ENCODE measurements around the gene ID1. TPM values are rescaled to one million over a fixed set of nuclear protein-coding genes. Genes with fewer than 3 reads are reported as not detected.
"Not testable (repeated sequence)": the region's sequence is repeated elsewhere in the genome, so short reads cannot be mapped to it uniquely, and the experiment has no call there.

ID1 gene
- total RNA-seq, 1 experiment from 2014 or later, result 35.7 TPM

GRCh38 chr20:31577194-31577593 lies 27.9 kb upstream of the ID1 start:
- H3K27ac Mint-ChIP-seq (ENCODE audit: low read depth, unreplicated experiment), result no peak overlapping the region
- intact Hi-C loops (cut with micrococcal nuclease), result no loop called here
- BruUV-seq (replicated peaks), result no TSS peak
- no peaks in the 10 kb centered on the region for H3K9me3 Mint-ChIP-seq (ENCODE audit: unreplicated experiment)
- H3K4me3 Mint-ChIP-seq (ENCODE audit: unreplicated experiment), result no peak overlapping the region
- DNase-seq (ENCODE audit: unreplicated experiment), result no peak
- H3K27me3 Mint-ChIP-seq (ENCODE audit: insufficient read depth, unreplicated experiment), result no peaks in the 10 kb centered on the region
- TF ChIP-seq, protein P1, sequence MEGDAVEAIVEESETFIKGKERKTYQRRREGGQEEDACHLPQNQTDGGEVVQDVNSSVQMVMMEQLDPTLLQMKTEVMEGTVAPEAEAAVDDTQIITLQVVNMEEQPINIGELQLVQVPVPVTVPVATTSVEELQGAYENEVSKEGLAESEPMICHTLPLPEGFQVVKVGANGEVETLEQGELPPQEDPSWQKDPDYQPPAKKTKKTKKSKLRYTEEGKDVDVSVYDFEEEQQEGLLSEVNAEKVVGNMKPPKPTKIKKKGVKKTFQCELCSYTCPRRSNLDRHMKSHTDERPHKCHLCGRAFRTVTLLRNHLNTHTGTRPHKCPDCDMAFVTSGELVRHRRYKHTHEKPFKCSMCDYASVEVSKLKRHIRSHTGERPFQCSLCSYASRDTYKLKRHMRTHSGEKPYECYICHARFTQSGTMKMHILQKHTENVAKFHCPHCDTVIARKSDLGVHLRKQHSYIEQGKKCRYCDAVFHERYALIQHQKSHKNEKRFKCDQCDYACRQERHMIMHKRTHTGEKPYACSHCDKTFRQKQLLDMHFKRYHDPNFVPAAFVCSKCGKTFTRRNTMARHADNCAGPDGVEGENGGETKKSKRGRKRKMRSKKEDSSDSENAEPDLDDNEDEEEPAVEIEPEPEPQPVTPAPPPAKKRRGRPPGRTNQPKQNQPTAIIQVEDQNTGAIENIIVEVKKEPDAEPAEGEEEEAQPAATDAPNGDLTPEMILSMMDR (IDR thresholded peaks at IDR 0.05; ENCODE audit: unreplicated experiment), result no peak
- CTCF ChIA-PET, result interaction anchor here (1.3 to 31.0 kb wide), 6 partner anchors 8 to 30 kb away, joined by 6 to 1902 read pairs (median 13); partner anchors contain the start of gene ID1
- peaks cover 15% of the 10 kb centered on the region for H3K36me3 Mint-ChIP-seq (ENCODE audit: insufficient read depth, unreplicated experiment)
- POLR2A ChIA-PET, result interaction anchor here (0.8 to 30.6 kb wide), 4 partner anchors 11 to 32 kb away, joined by 3 to 1321 read pairs (median 6); partner anchors contain the start of gene ID1
- H3K4me1 Mint-ChIP-seq (ENCODE audit: insufficient read depth, unreplicated experiment), result peaks cover 10% of the 10 kb centered on the region

DNA sequence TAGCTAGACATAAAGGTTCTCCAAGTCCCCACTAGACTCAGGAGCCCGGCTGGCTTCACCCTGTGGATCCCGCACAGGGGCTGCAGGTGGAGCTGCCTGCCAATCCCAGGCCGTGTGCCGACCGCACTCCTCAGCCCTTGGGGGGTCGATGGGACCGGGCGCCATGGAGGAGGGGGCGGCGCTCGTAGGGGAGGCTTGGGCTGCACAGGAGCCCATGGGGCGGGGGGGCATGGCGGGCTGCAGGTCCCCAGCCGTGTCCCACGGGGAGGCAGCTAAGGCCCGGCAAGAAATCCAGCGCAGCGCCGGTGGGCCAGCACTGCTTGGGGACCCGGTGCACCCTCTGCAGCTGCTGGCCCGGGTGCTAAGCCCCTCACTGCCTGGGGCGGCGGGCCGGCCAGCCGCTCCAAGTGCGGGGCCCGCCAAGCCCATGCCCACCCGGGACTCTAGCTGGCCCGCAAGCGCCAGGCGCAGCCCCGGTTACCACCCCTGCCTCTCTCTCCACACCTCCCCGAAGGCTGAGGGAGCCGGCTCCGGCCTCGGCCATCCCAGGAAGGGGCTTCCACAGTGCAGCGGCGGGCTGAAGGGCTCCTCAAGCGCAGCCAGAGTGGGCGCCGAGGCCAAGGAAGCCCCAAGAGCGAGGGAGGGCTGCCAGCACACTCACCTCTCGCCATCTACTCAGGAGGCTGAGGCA lies 26.5 kb upstream of the ID1 start:
- H3K27ac Mint-ChIP-seq (ENCODE audit: low read depth, unreplicated experiment), result no peak overlapping the region
- DNase-seq (ENCODE audit: unreplicated experiment), result no peak
- intact Hi-C loops (cut with micrococcal nuclease), result no loop called here
- TF ChIP-seq, protein P1 (IDR thresholded peaks at IDR 0.05; ENCODE audit: unreplicated experiment), result no peak
- H3K9me3 Mint-ChIP-seq (ENCODE audit: unreplicated experiment), result no peaks in the 10 kb centered on the region
- no TSS peak for BruUV-seq (replicated peaks)
- peaks cover 8% of the 10 kb centered on the region for H3K4me1 Mint-ChIP-seq (ENCODE audit: insufficient read depth, unreplicated experiment)
- POLR2A ChIA-PET, result interaction anchor here (1.4 to 30.6 kb wide), 3 partner anchors 12 to 31 kb away, joined by 7 to 1321 read pairs (median 10); partner anchors contain the start of gene ID1
- H3K36me3 Mint-ChIP-seq (ENCODE audit: insufficient read depth, unreplicated experiment), result peaks cover 6% of the 10 kb centered on the region
- H3K4me3 Mint-ChIP-seq (ENCODE audit: unreplicated experiment), result no peak overlapping the region
- CTCF ChIA-PET, result interaction anchor here (0.7 to 31.0 kb wide), 11 partner anchors 8 to 171 kb away, joined by 3 to 1902 read pairs (median 5); partner anchors contain the start of gene ID1
- no peaks in the 10 kb centered on the region for H3K27me3 Mint-ChIP-seq (ENCODE audit: insufficient read depth, unreplicated experiment)

GRCh38 chr20:31579245-31579644 lies 25.8 kb upstream of the ID1 start:
- H3K4me3 Mint-ChIP-seq (ENCODE audit: unreplicated experiment), result no peak overlapping the region
- intact Hi-C loops (cut with micrococcal nuclease), result no loop called here
- no TSS peak for BruUV-seq (replicated peaks)
- TF ChIP-seq, protein P1 (IDR thresholded peaks at IDR 0.05; ENCODE audit: unreplicated experiment), result no peak
- no peak overlapping the region for H3K27ac Mint-ChIP-seq (ENCODE audit: low read depth, unreplicated experiment)
- H3K4me1 Mint-ChIP-seq (ENCODE audit: insufficient read depth, unreplicated experiment), result peaks cover 1% of the 10 kb centered on the region
- H3K27me3 Mint-ChIP-seq (ENCODE audit: insufficient read depth, unreplicated experiment), result no peaks in the 10 kb centered on the region
- H3K9me3 Mint-ChIP-seq (ENCODE audit: unreplicated experiment), result no peaks in the 10 kb centered on the region
- ChIA-PET POLR2A (interaction anchor here (30.6 kb wide), 1 partner anchor 30 kb away, joined by 1321 read pairs; the partner anchor contains the start of gene ID1), CTCF (interaction anchor here (0.6 to 31.0 kb wide), 5 partner anchors 9 to 28 kb away, joined by 3 to 1902 read pairs (median 11); partner anchors contain the start of gene ID1)
- DNase-seq (ENCODE audit: unreplicated experiment), result no peak
- H3K36me3 Mint-ChIP-seq (ENCODE audit: insufficient read depth, unreplicated experiment), result peaks cover 6% of the 10 kb centered on the region

DNA sequence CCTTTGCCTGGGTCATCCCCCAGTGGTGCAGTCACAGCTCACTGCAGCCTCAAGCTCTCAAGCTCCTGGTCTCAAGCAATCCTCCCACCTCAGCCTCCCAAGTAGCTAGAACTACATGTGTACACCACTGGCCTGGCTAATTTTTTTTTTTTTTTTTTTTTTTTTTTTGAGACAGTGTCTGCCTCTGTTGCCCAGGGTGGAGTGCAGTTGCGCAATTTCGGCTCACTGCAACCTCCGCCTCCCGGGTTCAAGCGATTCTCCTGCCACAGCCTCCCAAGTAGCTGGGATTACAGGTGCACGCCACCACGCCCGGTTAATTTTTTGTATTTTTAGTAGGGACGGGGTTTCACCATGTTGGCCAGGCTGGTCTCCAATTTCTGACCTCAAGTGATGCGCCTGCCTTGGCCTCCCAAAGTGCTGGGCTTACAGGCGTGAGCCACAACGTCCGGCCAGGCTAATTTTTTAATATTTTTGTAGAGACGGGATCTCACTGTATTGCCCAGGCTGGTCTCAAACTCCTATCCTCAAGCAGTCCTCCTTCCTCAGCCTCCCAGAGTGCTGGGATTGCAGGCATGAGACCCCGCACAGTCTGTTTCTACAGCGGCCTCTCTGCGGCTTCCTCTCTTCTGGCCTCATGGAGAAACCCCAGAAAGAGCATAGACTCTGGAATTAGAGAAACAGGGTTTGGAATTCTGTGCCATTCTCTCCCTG lies 25.0 kb upstream of the ID1 start:
- H3K36me3 Mint-ChIP-seq (ENCODE audit: insufficient read depth, unreplicated experiment); BruUV-seq (replicated peaks); H3K4me1 Mint-ChIP-seq (ENCODE audit: insufficient read depth, unreplicated experiment); intact Hi-C loops (cut with micrococcal nuclease); H3K4me3 Mint-ChIP-seq (ENCODE audit: unreplicated experiment); DNase-seq (ENCODE audit: unreplicated experiment); H3K27me3 Mint-ChIP-seq (ENCODE audit: insufficient read depth, unreplicated experiment); H3K27ac Mint-ChIP-seq (ENCODE audit: low read depth, unreplicated experiment); H3K9me3 Mint-ChIP-seq (ENCODE audit: unreplicated experiment): not testable (repeated sequence)
- CTCF ChIA-PET, result interaction anchor here (0.6 to 31.0 kb wide), 7 partner anchors 9 to 755 kb away, joined by 3 to 1902 read pairs (median 4); partner anchors contain the start of gene ID1
- POLR2A ChIA-PET, result interaction anchor here (0.7 to 30.6 kb wide), 2 partner anchors 16 to 30 kb away, joined by 3 to 1321 read pairs; partner anchors contain the start of gene ID1
